Measurements from ENCODE around the gene FHAD1. TPM values are rescaled to one million over a fixed set of nuclear protein-coding genes. Genes with fewer than 3 reads are reported as not detected.

FHAD1 gene
- total and polyA plus RNA-seq, 2 donors (not counting 1 experiment from before 2014, with no cell fraction given) = not detected

- DNase-seq (peak; percentile 4), ATAC-seq (ENCODE audit: low read depth) (no peak)
- WGBS (ENCODE audit: insufficient coverage) = 98% methylated on average over 16 of the region's 20 CpGs
- no peaks in the 10 kb centered on the region for H3K27me3 Mint-ChIP-seq
- TF ChIP-seq, protein P1, sequence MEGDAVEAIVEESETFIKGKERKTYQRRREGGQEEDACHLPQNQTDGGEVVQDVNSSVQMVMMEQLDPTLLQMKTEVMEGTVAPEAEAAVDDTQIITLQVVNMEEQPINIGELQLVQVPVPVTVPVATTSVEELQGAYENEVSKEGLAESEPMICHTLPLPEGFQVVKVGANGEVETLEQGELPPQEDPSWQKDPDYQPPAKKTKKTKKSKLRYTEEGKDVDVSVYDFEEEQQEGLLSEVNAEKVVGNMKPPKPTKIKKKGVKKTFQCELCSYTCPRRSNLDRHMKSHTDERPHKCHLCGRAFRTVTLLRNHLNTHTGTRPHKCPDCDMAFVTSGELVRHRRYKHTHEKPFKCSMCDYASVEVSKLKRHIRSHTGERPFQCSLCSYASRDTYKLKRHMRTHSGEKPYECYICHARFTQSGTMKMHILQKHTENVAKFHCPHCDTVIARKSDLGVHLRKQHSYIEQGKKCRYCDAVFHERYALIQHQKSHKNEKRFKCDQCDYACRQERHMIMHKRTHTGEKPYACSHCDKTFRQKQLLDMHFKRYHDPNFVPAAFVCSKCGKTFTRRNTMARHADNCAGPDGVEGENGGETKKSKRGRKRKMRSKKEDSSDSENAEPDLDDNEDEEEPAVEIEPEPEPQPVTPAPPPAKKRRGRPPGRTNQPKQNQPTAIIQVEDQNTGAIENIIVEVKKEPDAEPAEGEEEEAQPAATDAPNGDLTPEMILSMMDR (IDR thresholded peaks at IDR 0.05) = no peak
- no peak for TF ChIP-seq EZH2 (IDR thresholded peaks at IDR 0.05; ENCODE audit: borderline replicate concordance, insufficient read depth, low read depth, low read length, poor library complexity, severe bottlenecking)
- H3K4me1 Mint-ChIP-seq = peaks cover 78% of the 10 kb centered on the region
- Histone ChIP-seq H3K79me2 (ENCODE audit: control insufficient read depth, insufficient read depth, low read length) (peaks cover 83% of the 10 kb centered on the region), H3K9me3 (ENCODE audit: control extremely low read depth in 1 of 3, control insufficient read depth in 2 of 3, insufficient read depth in 1 of 3, low read length in 2 of 3) (peaks cover 0 to 2% (median 0%) of the 10 kb centered on the region in 3 donors), H2AFZ (ENCODE audit: insufficient read depth, low read depth, low read length, poor library complexity, severe bottlenecking) (no peak overlapping the region), H3K27ac (ENCODE audit: low read length in 2 of 2) (no peak overlapping the region), H3K4me1 (ENCODE audit: control insufficient read depth in 2 of 2, insufficient read depth in 2 of 2, low read length in 2 of 2) (peaks cover 50 to 80% of the 10 kb centered on the region in 2 donors), H3K27me3 (replicated peaks in 1 of 4; ENCODE audit: control extremely low read depth in 1 of 4, control insufficient read depth in 3 of 4, insufficient read depth in 4 of 4, low read length in 3 of 4) (no peaks in the 10 kb centered on the region), H3K4me3 (ENCODE audit: control extremely low read depth in 1 of 5, extremely low read depth in 1 of 5, insufficient read depth in 1 of 5, low read depth in 2 of 5, low read length in 4 of 5) (no peak overlapping the region), H3K9ac (ENCODE audit: low read length) (no peak overlapping the region), H3K36me3 (replicated peaks in 1 of 2; ENCODE audit: control extremely low read depth in 1 of 2, control insufficient read depth in 1 of 2, extremely low read depth in 1 of 2, insufficient read depth in 2 of 2, low read length in 1 of 2) (peaks cover 0 to 9% of the 10 kb centered on the region in 2 experiments), H3K4me2 (replicated peaks; ENCODE audit: low read depth, low read length, poor library complexity, severe bottlenecking) (no peak overlapping the region), H4K20me1 (ENCODE audit: control insufficient read depth, insufficient read depth, low read length, poor library complexity, severe bottlenecking) (peaks cover 84% of the 10 kb centered on the region)
- ChIA-PET POLR2A (no interaction called here), CTCF (no interaction called here)
- H3K27ac Mint-ChIP-seq = peak overlapping the region; percentile 41
- no peaks in the 10 kb centered on the region for H3K9me3 Mint-ChIP-seq (ENCODE audit: insufficient read depth)
- intact Hi-C loops (cut with micrococcal nuclease) = no loop called here
- no peak overlapping the region for H3K4me3 Mint-ChIP-seq
Measured at GRCh38 chr1:15413563-15414444, 166.8 kb downstream of the FHAD1 start.

DNA sequence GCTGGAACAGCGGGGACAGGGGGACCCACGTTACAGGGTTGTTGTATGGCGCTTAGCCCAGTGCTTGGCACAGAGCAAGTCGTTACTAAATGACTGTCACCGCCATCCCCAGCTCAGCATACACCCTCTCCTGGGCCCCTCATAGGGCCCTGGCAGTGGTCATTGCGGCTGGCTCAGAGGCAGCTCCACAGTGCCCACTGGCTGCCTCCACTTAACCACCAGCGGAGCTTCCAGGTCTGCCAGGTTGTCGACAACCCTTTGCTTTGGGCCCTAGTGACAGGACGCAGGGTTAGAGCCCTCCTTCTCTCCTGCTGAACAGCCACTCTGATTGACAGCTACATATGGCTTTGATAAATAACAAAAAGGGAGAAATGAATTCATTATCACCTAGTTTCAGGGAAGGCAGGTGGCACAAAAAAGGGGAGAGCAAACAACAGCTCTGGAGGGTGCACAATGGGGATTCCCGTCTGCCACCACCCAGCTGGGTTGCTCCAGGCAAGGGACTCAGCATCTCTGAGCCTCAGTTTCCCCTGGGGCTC lies 167.5 kb downstream of the FHAD1 start:
- POLR2A ChIA-PET = no interaction called here
- Histone ChIP-seq H4K20me1 (ENCODE audit: control insufficient read depth, insufficient read depth, low read length, poor library complexity, severe bottlenecking) (peaks cover 91% of the 10 kb centered on the region), H2AFZ (ENCODE audit: insufficient read depth, low read depth, low read length, poor library complexity, severe bottlenecking) (no peak overlapping the region), H3K4me3 (ENCODE audit: control extremely low read depth in 1 of 5, extremely low read depth in 1 of 5, insufficient read depth in 1 of 5, low read depth in 2 of 5, low read length in 4 of 5) (no peak overlapping the region), H3K79me2 (ENCODE audit: control insufficient read depth, insufficient read depth, low read length) (peaks cover 90% of the 10 kb centered on the region), H3K27me3 (replicated peaks in 1 of 4; ENCODE audit: control extremely low read depth in 1 of 4, control insufficient read depth in 3 of 4, insufficient read depth in 4 of 4, low read length in 3 of 4) (no peaks in the 10 kb centered on the region), H3K9me3 (ENCODE audit: control extremely low read depth in 1 of 3, control insufficient read depth in 2 of 3, insufficient read depth in 1 of 3, low read length in 2 of 3) (peaks cover 0 to 2% (median 0%) of the 10 kb centered on the region in 3 donors), H3K4me1 (ENCODE audit: control insufficient read depth in 2 of 2, insufficient read depth in 2 of 2, low read length in 2 of 2) (peaks cover 46 to 74% of the 10 kb centered on the region in 2 donors), H3K36me3 (replicated peaks in 1 of 2; ENCODE audit: control extremely low read depth in 1 of 2, control insufficient read depth in 1 of 2, extremely low read depth in 1 of 2, insufficient read depth in 2 of 2, low read length in 1 of 2) (peaks cover 0 to 12% of the 10 kb centered on the region in 2 experiments), H3K9ac (ENCODE audit: low read length) (no peak overlapping the region), H3K4me2 (replicated peaks; ENCODE audit: low read depth, low read length, poor library complexity, severe bottlenecking) (no peak overlapping the region), H3K27ac (ENCODE audit: low read length in 2 of 2) (no peak overlapping the region)
- H3K27me3 Mint-ChIP-seq = no peaks in the 10 kb centered on the region
- intact Hi-C loops (cut with micrococcal nuclease) = no loop called here
- CTCF ChIA-PET = no interaction called here
- ATAC-seq (ENCODE audit: low read depth) (no peak), DNase-seq (no peak)
- WGBS (ENCODE audit: insufficient coverage) = 94% methylated on average over 8 of the region's 10 CpGs
- H3K4me3 Mint-ChIP-seq = no peak overlapping the region
- TF ChIP-seq, protein P1 (IDR thresholded peaks at IDR 0.05) = no peak
- no peaks in the 10 kb centered on the region for H3K9me3 Mint-ChIP-seq (ENCODE audit: insufficient read depth)
- peak overlapping the region; percentile 24 for H3K27ac Mint-ChIP-seq
- H3K4me1 Mint-ChIP-seq = peaks cover 74% of the 10 kb centered on the region
